ENCODE data around the gene GAL3ST1.

The GAL3ST1 gene

GRCh38 chr22:30523646-30524489 lies 50.6 kb downstream of the GAL3ST1 start:
- peak; percentile 73 for DNase-seq

GRCh38 chr22:30521368-30522156 lies 52.9 kb downstream of the GAL3ST1 start:
- no peak for DNase-seq

- DNase-seq, result no peak
Measured at GRCh38 chr22:30519842-30520425, 54.5 kb downstream of the GAL3ST1 start.

GRCh38 chr22:30516731-30517130 lies 57.7 kb downstream of the GAL3ST1 start:
- DNase-seq, result no peak

GRCh38 chr22:30516273-30516672 lies 58.2 kb downstream of the GAL3ST1 start:
- no peak for DNase-seq

- no peak for DNase-seq
Measured at GRCh38 chr22:30514252-30514651, 60.2 kb downstream of the GAL3ST1 start.

- DNase-seq, result no peak
Measured at GRCh38 chr22:30513462-30513861, 61.0 kb downstream of the GAL3ST1 start.

- no peak for DNase-seq
Measured at GRCh38 chr22:30511911-30512310, 62.6 kb downstream of the GAL3ST1 start.

- DNase-seq, result no peak
Measured at GRCh38 chr22:30511109-30511508, 63.4 kb downstream of the GAL3ST1 start.

- DNase-seq, result peak; percentile 33
Measured at GRCh38 chr22:30508216-30508615, 66.2 kb downstream of the GAL3ST1 start.

- DNase-seq, result no peak
Measured at GRCh38 chr22:30507670-30508069, 66.8 kb downstream of the GAL3ST1 start.

- DNase-seq, result peak; percentile 95
Measured at GRCh38 chr22:30506507-30506968, 67.9 kb downstream of the GAL3ST1 start.

All from hematopoietic multipotent progenitor cell treated with erythropoietin and hydrocortisone succinate and interleukin-3 and kit ligand, for 6 days (in vitro differentiated cells).